ENCODE results near the gene WNK4. TPM values are rescaled to one million over a fixed set of nuclear protein-coding genes. Genes with fewer than 3 reads are reported as not detected.
A peak's percentile ranks its signal among the peaks of the same experiment; 100 is the strongest.

WNK4 gene
- total RNA-seq, 2 donors from 2014 or later = 0.08 TPM; not detected in 1

DNA sequence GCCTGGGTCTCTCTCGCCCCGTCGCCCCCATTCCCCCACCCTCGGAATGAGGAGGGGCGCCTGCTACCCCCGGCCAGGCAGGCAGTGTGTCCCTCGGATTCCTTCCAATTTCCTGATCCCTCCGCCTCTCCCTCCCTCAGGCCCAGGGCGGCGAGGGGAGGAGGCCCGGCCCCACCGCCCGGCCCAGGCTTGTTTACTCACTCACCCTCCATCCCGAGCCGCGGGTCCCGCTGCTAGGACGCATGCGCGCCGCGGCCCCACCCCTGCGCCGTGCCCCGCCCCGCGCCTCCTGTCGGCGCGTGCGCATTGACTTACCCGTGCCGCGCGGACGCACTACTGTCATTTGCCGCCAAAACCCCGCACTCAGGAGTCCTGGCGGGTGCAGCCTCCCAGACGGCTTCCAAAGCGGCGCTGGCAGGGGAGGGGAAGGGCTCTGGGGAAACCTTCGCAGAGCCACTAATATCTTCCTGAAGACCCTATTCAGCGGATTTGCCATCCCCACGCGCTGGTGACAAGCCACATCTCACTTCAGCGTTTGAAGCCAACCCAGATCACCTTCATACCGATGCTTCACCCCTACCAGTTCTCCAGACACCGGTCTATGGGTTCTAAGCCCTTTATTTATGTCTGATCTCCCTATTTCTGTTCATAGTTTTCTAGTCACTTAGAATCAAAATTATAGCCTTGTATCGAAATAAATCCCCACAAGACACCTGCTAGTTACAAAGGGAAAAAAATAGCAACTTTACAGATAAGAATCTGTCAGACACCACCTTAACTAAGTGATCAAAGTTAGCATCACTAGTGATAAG lies 35.4 kb upstream of the WNK4 start, which contains the start of gene EZH1:
EZH1 (minus strand) TSS at position 235 of the 812 bp plus-strand sequence. CDS start 16,099 bp downstream, outside the sequence.
- peak within 1 kb of the TSS; percentile 94 to 95 for H3K27ac ChIP-seq
- H3K4me3 ChIP-seq = peak within 1 kb of the TSS; percentile 64 to 83
- no peaks in the 10 kb centered on the region for H3K27me3 ChIP-seq
- H3K36me3 ChIP-seq = no peaks in the 10 kb centered on the region
- H3K9me3 ChIP-seq = no peaks in the 10 kb centered on the region
- TF ChIP-seq, protein P1, sequence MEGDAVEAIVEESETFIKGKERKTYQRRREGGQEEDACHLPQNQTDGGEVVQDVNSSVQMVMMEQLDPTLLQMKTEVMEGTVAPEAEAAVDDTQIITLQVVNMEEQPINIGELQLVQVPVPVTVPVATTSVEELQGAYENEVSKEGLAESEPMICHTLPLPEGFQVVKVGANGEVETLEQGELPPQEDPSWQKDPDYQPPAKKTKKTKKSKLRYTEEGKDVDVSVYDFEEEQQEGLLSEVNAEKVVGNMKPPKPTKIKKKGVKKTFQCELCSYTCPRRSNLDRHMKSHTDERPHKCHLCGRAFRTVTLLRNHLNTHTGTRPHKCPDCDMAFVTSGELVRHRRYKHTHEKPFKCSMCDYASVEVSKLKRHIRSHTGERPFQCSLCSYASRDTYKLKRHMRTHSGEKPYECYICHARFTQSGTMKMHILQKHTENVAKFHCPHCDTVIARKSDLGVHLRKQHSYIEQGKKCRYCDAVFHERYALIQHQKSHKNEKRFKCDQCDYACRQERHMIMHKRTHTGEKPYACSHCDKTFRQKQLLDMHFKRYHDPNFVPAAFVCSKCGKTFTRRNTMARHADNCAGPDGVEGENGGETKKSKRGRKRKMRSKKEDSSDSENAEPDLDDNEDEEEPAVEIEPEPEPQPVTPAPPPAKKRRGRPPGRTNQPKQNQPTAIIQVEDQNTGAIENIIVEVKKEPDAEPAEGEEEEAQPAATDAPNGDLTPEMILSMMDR (IDR thresholded peaks at IDR 0.05) = no peak
- DNase-seq (ENCODE audit: low spot score) = peak; percentile 91
- H3K4me1 ChIP-seq = peaks cover 0 to 41% of the 10 kb centered on the region in 2 donors

DNA sequence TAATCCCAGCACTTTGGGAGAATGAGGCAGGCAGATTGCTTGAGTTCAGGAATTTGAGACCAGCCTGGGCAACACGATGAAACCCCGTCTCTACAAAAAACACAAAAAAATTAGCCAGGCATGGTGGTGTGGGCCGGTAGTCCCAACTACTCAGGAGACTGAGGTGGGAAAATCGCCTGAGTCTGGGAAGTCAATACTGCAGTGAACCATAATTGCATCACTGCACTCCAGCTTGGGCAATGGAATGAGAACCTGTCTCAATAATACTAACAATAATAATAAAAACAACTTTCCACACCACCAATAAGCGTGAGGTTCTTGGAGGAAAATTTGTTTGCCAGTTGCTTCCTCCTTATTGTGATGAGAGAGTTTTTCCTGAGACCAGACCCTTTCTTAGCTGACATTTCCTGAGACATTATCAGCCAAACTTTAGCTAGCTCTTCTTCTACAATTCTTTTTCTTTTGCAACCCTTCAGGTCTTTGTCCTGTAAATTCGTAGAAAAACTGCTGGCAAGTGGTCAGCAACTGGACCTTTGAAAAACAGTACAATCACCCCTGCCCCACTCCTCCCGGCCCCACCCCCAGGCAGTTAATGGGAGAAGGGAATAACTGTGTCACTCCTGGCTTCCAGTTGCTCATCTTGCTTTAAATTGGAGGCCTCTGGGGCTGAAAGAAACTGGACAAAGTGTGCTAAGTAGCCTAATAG lies 32.1 kb upstream of the WNK4 start:
- TF ChIP-seq, protein P1 (IDR thresholded peaks at IDR 0.05) = no peak
- H3K27ac ChIP-seq = peak overlapping the region; percentile 48
- no peak for DNase-seq (ENCODE audit: low spot score)
- H3K36me3 ChIP-seq = no peaks in the 10 kb centered on the region
- H3K9me3 ChIP-seq = no peaks in the 10 kb centered on the region
- H3K27me3 ChIP-seq = no peaks in the 10 kb centered on the region
- H3K4me1 ChIP-seq = peaks cover 0 to 48% of the 10 kb centered on the region in 2 donors
- H3K4me3 ChIP-seq = no peak overlapping the region

DNA sequence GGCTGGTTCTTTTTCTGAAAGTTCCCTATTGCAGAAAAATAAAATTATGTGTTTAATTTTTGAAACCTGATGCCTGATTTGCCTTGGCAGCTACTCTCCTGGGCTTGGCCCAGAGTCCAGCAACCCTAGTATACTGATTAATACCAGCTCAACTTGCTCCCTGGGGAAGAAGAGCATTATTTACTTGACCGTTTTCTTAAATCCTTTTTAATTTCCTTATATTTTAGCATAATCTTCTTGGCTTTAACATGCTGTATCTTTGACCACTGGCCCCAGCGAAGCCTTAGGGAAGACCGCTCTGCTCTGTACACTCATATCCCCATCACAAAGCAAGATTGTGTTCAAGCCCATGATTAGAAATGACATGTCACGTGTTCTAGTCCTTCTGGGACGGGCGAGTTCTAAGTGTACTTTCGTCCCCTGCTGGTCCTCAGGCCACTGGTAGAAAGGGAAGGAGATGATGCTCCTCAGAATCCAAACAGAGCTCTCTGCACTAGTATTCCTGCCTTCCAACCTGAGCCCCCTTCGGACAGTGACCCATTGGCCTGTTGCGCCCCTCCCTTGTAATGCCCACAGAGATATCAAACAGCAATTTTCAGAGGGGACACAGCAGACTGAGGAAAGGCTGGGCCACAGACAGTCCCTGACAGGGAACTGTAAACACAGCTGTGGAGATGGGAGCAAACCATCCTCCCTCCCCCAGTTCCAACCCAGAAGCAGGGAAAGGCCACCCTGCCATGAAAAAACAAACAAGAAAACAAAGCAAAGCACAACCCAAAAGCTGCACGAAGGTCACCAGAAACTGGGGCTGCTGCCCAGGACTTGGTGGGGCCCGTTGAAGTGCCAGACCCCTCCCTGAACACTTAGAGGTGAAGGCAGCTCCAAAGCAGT lies 31.3 kb upstream of the WNK4 start:
- H3K36me3 ChIP-seq = no peaks in the 10 kb centered on the region
- H3K27me3 ChIP-seq = no peaks in the 10 kb centered on the region
- TF ChIP-seq, protein P1 (IDR thresholded peaks at IDR 0.05) = no peak
- DNase-seq (ENCODE audit: low spot score) = no peak
- no peak overlapping the region for H3K4me3 ChIP-seq
- peaks cover 0 to 40% of the 10 kb centered on the region in 2 donors for H3K4me1 ChIP-seq
- H3K27ac ChIP-seq = peak overlapping the region; percentile 48
- no peaks in the 10 kb centered on the region for H3K9me3 ChIP-seq

DNA sequence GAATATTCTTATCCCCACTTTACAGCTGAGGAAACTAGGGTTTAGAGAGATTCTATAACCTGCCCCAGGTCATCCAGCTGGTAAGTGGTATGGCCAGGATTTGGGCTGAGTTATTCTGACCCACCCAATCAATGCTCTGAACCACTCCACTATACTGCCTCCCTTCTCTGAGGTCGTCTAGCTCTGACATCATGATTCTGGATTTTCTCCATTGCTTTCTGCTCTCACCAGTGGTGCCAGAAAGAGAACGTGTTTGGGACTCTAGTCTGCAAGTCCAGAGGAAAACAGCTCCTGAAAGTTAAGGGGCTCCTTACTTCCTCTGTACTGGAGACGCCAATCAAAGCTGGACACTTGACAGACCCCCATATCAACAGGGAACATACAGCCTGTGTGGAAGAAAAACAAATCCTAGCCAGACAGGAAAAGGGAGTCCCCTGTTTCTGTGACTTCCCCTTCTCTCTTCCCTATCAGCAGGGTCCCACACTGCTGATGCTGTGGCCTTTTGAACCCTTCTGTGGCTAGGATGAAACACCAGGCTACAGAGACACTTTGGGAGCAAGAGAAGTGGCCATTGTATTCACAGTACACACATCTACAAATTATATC lies 29.6 kb upstream of the WNK4 start:
- no peaks in the 10 kb centered on the region for H3K9me3 ChIP-seq
- peaks cover 0 to 39% of the 10 kb centered on the region in 2 donors for H3K4me1 ChIP-seq
- no peak for DNase-seq (ENCODE audit: low spot score)
- TF ChIP-seq, protein P1 (IDR thresholded peaks at IDR 0.05) = no peak
- no peaks in the 10 kb centered on the region for H3K36me3 ChIP-seq
- H3K4me3 ChIP-seq = no peak overlapping the region
- no peaks in the 10 kb centered on the region for H3K27me3 ChIP-seq
- peak overlapping the region; percentile 48 for H3K27ac ChIP-seq

DNA sequence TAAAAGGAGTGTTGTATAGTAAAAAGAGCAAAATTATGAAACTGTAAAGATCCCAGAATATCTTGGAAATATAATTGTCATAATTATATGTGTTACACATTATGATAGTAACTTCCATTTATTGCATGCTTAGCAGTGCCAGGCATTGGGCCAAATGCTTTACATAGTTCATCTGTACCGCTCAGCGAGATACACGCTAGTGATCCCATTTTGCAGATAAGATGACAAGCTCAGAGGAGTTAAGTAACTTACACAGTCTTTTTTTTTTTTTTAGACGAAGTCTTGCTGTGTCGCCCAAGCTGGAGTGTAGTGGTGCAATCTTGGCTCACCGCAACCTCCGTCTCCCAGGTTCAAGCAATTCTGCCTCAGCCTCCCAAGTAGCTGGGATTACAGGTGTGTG lies 28.8 kb upstream of the WNK4 start:
- Histone ChIP-seq H3K36me3 (no peaks in the 10 kb centered on the region), H3K27ac (no peak overlapping the region), H3K4me1 (peaks cover 0 to 39% of the 10 kb centered on the region in 2 donors), H3K4me3 (no peak overlapping the region), H3K27me3 (no peaks in the 10 kb centered on the region), H3K9me3 (no peaks in the 10 kb centered on the region)
- DNase-seq (ENCODE audit: low spot score) = no peak
- TF ChIP-seq, protein P1 (IDR thresholded peaks at IDR 0.05) = no peak

Data from right atrium auricular region (tissue), 2 donors.